ENCODE data around the gene P2RY6. TPM values are rescaled to one million over a fixed set of nuclear protein-coding genes. Genes with fewer than 3 reads are reported as not detected.
"Not testable (repeated sequence)": the region's sequence is repeated elsewhere in the genome, so short reads cannot be mapped to it uniquely, and the experiment has no call there.

Gene P2RY6
- total and polyA plus RNA-seq, 2 experiments from 2014 or later, result 0.76 to 0.99 TPM

GRCh38 chr11:73229896-73230875 is 42.0 kb upstream of the P2RY6 start:
- Histone ChIP-seq H3K27ac (no peak overlapping the region), H3K27me3 (replicated peaks; ENCODE audit: insufficient read depth) (no peaks in the 10 kb centered on the region), H4K20me1 (ENCODE audit: insufficient read depth) (no peaks in the 10 kb centered on the region), H3K9me3 (ENCODE audit: low read depth) (no peaks in the 10 kb centered on the region), H3K4me3 (no peak overlapping the region), H2AFZ (no peak overlapping the region), H3K4me1 (ENCODE audit: insufficient read depth) (no peaks in the 10 kb centered on the region), H3F3A (ENCODE audit: insufficient read depth) (no peaks in the 10 kb centered on the region), H3K9me2 (ENCODE audit: insufficient read depth) (no peaks in the 10 kb centered on the region), H3K4me2 (ENCODE audit: unreplicated experiment) (no peak overlapping the region), H3K9ac (no peak overlapping the region), H3K36me3 (ENCODE audit: low read depth) (no peaks in the 10 kb centered on the region), H3K79me2 (ENCODE audit: insufficient read depth) (no peaks in the 10 kb centered on the region)
- in situ Hi-C loops (cut with MboI), result no loop called here
- DNase-seq, result no peak
- TF ChIP-seq EZH2 (IDR thresholded peaks at IDR 0.05; ENCODE audit: insufficient read depth, poor library complexity, severe bottlenecking) (no peak), EZH2phosphoT487 (IDR thresholded peaks at IDR 0.05; ENCODE audit: insufficient read depth, low read depth) (no peak)
- 70 to 72% methylated on average over 16 of the region's 16 CpGs for WGBS, 2 experiments (ENCODE audit: low coverage in 1 of 2, low lambda C conversion rate in 2 of 2, missing lambda C conversion rate in 2 of 2)

DNA sequence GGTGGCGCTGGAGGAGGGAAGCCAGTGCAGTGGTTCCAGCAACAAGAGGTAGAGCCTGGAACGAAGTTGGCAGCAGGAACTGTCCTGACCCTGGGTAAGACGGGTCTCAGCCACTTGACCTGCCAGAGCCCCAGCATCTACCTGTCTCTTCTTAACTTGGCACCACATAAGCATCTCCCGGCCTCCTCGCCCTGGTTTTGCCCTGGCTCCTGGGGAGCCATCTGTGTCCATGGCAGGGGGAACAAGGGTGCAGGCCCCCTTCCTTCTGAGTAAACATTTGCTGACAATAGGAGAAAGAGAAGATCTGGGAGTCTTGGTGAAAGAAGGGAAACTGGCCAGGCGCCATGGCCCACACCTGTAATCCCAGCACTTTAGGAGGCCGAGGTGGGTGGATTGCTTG is 41.2 kb upstream of the P2RY6 start:
- no peak overlapping the region for H2AFZ ChIP-seq
- no peaks in the 10 kb centered on the region for H3F3A ChIP-seq (ENCODE audit: insufficient read depth)
- no peaks in the 10 kb centered on the region for H3K9me2 ChIP-seq (ENCODE audit: insufficient read depth)
- H3K9ac ChIP-seq, result no peak overlapping the region
- TF ChIP-seq EZH2 (IDR thresholded peaks at IDR 0.05; ENCODE audit: insufficient read depth, poor library complexity, severe bottlenecking) (no peak), EZH2phosphoT487 (IDR thresholded peaks at IDR 0.05; ENCODE audit: insufficient read depth, low read depth) (no peak)
- in situ Hi-C loops (cut with MboI), result no loop called here
- no peaks in the 10 kb centered on the region for H3K9me3 ChIP-seq (ENCODE audit: low read depth)
- no peaks in the 10 kb centered on the region for H3K4me1 ChIP-seq (ENCODE audit: insufficient read depth)
- H3K79me2 ChIP-seq (ENCODE audit: insufficient read depth), result no peaks in the 10 kb centered on the region
- no peaks in the 10 kb centered on the region for H3K36me3 ChIP-seq (ENCODE audit: low read depth)
- 88 to 90% methylated on average over 6 to 7 of the region's 7 CpGs for WGBS, 2 experiments (ENCODE audit: low coverage in 1 of 2, low lambda C conversion rate in 2 of 2, missing lambda C conversion rate in 2 of 2)
- no peak overlapping the region for H3K27ac ChIP-seq
- DNase-seq, result no peak
- H3K4me3 ChIP-seq, result no peak overlapping the region
- H4K20me1 ChIP-seq (ENCODE audit: insufficient read depth), result no peaks in the 10 kb centered on the region
- no peaks in the 10 kb centered on the region for H3K27me3 ChIP-seq (replicated peaks; ENCODE audit: insufficient read depth)
- H3K4me2 ChIP-seq (ENCODE audit: unreplicated experiment), result no peak overlapping the region

DNA sequence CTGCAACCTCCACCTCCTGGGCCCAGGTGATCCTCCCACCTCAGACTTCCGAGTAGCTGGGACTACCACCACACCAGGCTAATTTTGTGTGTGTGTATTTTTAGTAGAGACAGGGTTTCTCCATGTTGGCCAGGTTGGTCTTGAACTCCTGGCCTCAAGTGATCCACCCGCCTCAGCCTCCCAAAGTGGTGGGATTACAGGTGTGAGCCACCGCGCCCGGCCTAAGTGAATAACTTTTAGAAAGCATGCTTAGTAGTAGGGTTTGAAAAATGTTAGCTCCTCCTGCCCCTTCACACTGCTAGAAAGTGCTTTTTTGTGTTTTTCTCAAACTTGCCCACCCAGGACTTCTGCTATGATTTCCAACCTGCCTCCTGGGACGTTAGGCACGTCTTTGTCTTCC is 39.7 kb upstream of the P2RY6 start:
- WGBS, 2 experiments (ENCODE audit: low coverage in 1 of 2, low lambda C conversion rate in 2 of 2, missing lambda C conversion rate in 2 of 2), result 87 to 94% methylated on average over 7 of the region's 7 CpGs

GRCh38 chr11:73233211-73233610 is 38.9 kb upstream of the P2RY6 start:
- Histone ChIP-seq H3K4me3 (no peak overlapping the region), H3K27ac (no peak overlapping the region), H3K27me3 (replicated peaks; ENCODE audit: insufficient read depth) (no peaks in the 10 kb centered on the region), H3K79me2 (ENCODE audit: insufficient read depth) (no peaks in the 10 kb centered on the region), H3K9ac (no peak overlapping the region), H4K20me1 (ENCODE audit: insufficient read depth) (no peaks in the 10 kb centered on the region), H2AFZ (no peak overlapping the region), H3K9me3 (ENCODE audit: low read depth) (no peaks in the 10 kb centered on the region), H3K36me3 (ENCODE audit: low read depth) (no peaks in the 10 kb centered on the region), H3K4me1 (ENCODE audit: insufficient read depth) (peaks cover 3% of the 10 kb centered on the region; the same call in 1 of the 2 replicates), H3F3A (ENCODE audit: insufficient read depth) (no peaks in the 10 kb centered on the region), H3K4me2 (ENCODE audit: unreplicated experiment) (no peak overlapping the region), H3K9me2 (ENCODE audit: insufficient read depth) (no peaks in the 10 kb centered on the region)
- in situ Hi-C loops (cut with MboI), result no loop called here
- TF ChIP-seq EZH2phosphoT487 (IDR thresholded peaks at IDR 0.05; ENCODE audit: insufficient read depth, low read depth) (no peak), EZH2 (IDR thresholded peaks at IDR 0.05; ENCODE audit: insufficient read depth, poor library complexity, severe bottlenecking) (no peak)
- DNase-seq, result no peak

More for the DNA sequence above, 39.7 kb upstream of the P2RY6 start:
- DNase-seq; H3K9me3 ChIP-seq (ENCODE audit: low read depth); H3K9me2 ChIP-seq (ENCODE audit: insufficient read depth); H3K36me3 ChIP-seq (ENCODE audit: low read depth); H3K9ac ChIP-seq; H2AFZ ChIP-seq; H3K4me3 ChIP-seq; H3K27me3 ChIP-seq (replicated peaks; ENCODE audit: insufficient read depth); H3F3A ChIP-seq (ENCODE audit: insufficient read depth); H3K4me2 ChIP-seq (ENCODE audit: unreplicated experiment); H3K79me2 ChIP-seq (ENCODE audit: insufficient read depth); H4K20me1 ChIP-seq (ENCODE audit: insufficient read depth); H3K4me1 ChIP-seq (ENCODE audit: insufficient read depth); in situ Hi-C loops (cut with MboI); H3K27ac ChIP-seq: not testable (repeated sequence)

All from GM23248 (cell line).